ENCODE results near the gene PRKCA. TPM values are rescaled to one million over a fixed set of nuclear protein-coding genes. Genes with fewer than 3 reads are reported as not detected.

The PRKCA gene
- total RNA-seq, 1 experiment from 2014 or later, result 4.4 TPM

GRCh38 chr17:66779237-66779606, 476.8 kb downstream of the PRKCA start:
- no peaks in the 10 kb centered on the region for H3K9me2 ChIP-seq (replicated peaks; ENCODE audit: insufficient read depth, low read length)
- H3K4me3 ChIP-seq (ENCODE audit: low read length), result no peak overlapping the region
- H3K79me2 ChIP-seq (ENCODE audit: low read length), result no peaks in the 10 kb centered on the region
- no peak overlapping the region for H2AFZ ChIP-seq (ENCODE audit: low read length)
- H3K4me2 ChIP-seq (ENCODE audit: low read depth, low read length, poor library complexity, severe bottlenecking), result peak overlapping the region; percentile 70
- H3K4me1 ChIP-seq (ENCODE audit: low read length), result peaks cover 87% of the 10 kb centered on the region
- H3K27me3 ChIP-seq (ENCODE audit: low read length), result no peaks in the 10 kb centered on the region
- DNase-seq, result no peak
- H4K20me1 ChIP-seq (ENCODE audit: insufficient read depth, low read depth, low read length), result no peaks in the 10 kb centered on the region
- H3K9ac ChIP-seq (ENCODE audit: low read length), result no peak overlapping the region
- H3K36me3 ChIP-seq (ENCODE audit: insufficient read depth, low read length), result no peaks in the 10 kb centered on the region
- H3K27ac ChIP-seq (ENCODE audit: low read length), result peak overlapping the region; percentile 98
- H3K9me3 ChIP-seq (ENCODE audit: low read length), result no peaks in the 10 kb centered on the region

- H2AFZ ChIP-seq (ENCODE audit: low read length), result peak overlapping the region; percentile 55; the same call in 1 of the 2 replicates
- no peaks in the 10 kb centered on the region for H3K9me2 ChIP-seq (replicated peaks; ENCODE audit: insufficient read depth, low read length)
- H3K4me1 ChIP-seq (ENCODE audit: low read length), result peaks cover 86% of the 10 kb centered on the region
- H3K4me2 ChIP-seq (ENCODE audit: low read depth, low read length, poor library complexity, severe bottlenecking), result peak overlapping the region; percentile 3
- no peaks in the 10 kb centered on the region for H3K79me2 ChIP-seq (ENCODE audit: low read length)
- no peaks in the 10 kb centered on the region for H3K9me3 ChIP-seq (ENCODE audit: low read length)
- H4K20me1 ChIP-seq (ENCODE audit: insufficient read depth, low read depth, low read length), result no peaks in the 10 kb centered on the region
- H3K27me3 ChIP-seq (ENCODE audit: low read length), result no peaks in the 10 kb centered on the region
- peak overlapping the region; percentile 47; the same call in 1 of the 2 replicates for H3K27ac ChIP-seq (ENCODE audit: low read length)
- peak; percentile 63 for DNase-seq
- peak overlapping the region; percentile 4; the same call in 1 of the 2 replicates for H3K9ac ChIP-seq (ENCODE audit: low read length)
- no peaks in the 10 kb centered on the region for H3K36me3 ChIP-seq (ENCODE audit: insufficient read depth, low read length)
- H3K4me3 ChIP-seq (ENCODE audit: low read length), result peak overlapping the region; percentile 15; the same call in 1 of the 2 replicates
Observed at GRCh38 chr17:66781135-66781534, 478.7 kb downstream of the PRKCA start.

- H4K20me1 ChIP-seq (ENCODE audit: insufficient read depth, low read depth, low read length), result no peaks in the 10 kb centered on the region
- H3K9ac ChIP-seq (ENCODE audit: low read length), result 0 out of 2 replicates have a peak overlapping the region, but pooled peaks have one; percentile 11
- H3K27ac ChIP-seq (ENCODE audit: low read length), result peak overlapping the region; percentile 16; the same call in 1 of the 2 replicates
- H3K4me2 ChIP-seq (ENCODE audit: low read depth, low read length, poor library complexity, severe bottlenecking), result no peak overlapping the region
- H2AFZ ChIP-seq (ENCODE audit: low read length), result no peak overlapping the region
- H3K36me3 ChIP-seq (ENCODE audit: insufficient read depth, low read length), result no peaks in the 10 kb centered on the region
- no peaks in the 10 kb centered on the region for H3K79me2 ChIP-seq (ENCODE audit: low read length)
- no peak overlapping the region for H3K4me3 ChIP-seq (ENCODE audit: low read length)
- H3K9me2 ChIP-seq (replicated peaks; ENCODE audit: insufficient read depth, low read length), result no peaks in the 10 kb centered on the region
- H3K9me3 ChIP-seq (ENCODE audit: low read length), result no peaks in the 10 kb centered on the region
- H3K27me3 ChIP-seq (ENCODE audit: low read length), result no peaks in the 10 kb centered on the region
- no peak for DNase-seq
- peaks cover 86% of the 10 kb centered on the region for H3K4me1 ChIP-seq (ENCODE audit: low read length)
Observed at GRCh38 chr17:66782851-66783250, 480.4 kb downstream of the PRKCA start.

- no peak overlapping the region for H2AFZ ChIP-seq (ENCODE audit: low read length)
- no peaks in the 10 kb centered on the region for H3K9me2 ChIP-seq (replicated peaks; ENCODE audit: insufficient read depth, low read length)
- H3K79me2 ChIP-seq (ENCODE audit: low read length), result no peaks in the 10 kb centered on the region
- H3K4me1 ChIP-seq (ENCODE audit: low read length), result peaks cover 79% of the 10 kb centered on the region
- no peaks in the 10 kb centered on the region for H4K20me1 ChIP-seq (ENCODE audit: insufficient read depth, low read depth, low read length)
- H3K4me3 ChIP-seq (ENCODE audit: low read length), result no peak overlapping the region
- no peaks in the 10 kb centered on the region for H3K9me3 ChIP-seq (ENCODE audit: low read length)
- no peak overlapping the region for H3K27ac ChIP-seq (ENCODE audit: low read length)
- H3K9ac ChIP-seq (ENCODE audit: low read length), result no peak overlapping the region
- H3K36me3 ChIP-seq (ENCODE audit: insufficient read depth, low read length), result no peaks in the 10 kb centered on the region
- no peak for DNase-seq
- H3K27me3 ChIP-seq (ENCODE audit: low read length), result no peaks in the 10 kb centered on the region
- H3K4me2 ChIP-seq (ENCODE audit: low read depth, low read length, poor library complexity, severe bottlenecking), result no peak overlapping the region
Observed at GRCh38 chr17:66783656-66784381, 481.4 kb downstream of the PRKCA start.

- Histone ChIP-seq H3K27me3 (ENCODE audit: low read length) (no peaks in the 10 kb centered on the region), H3K9ac (ENCODE audit: low read length) (no peak overlapping the region), H3K79me2 (ENCODE audit: low read length) (no peaks in the 10 kb centered on the region), H3K4me2 (ENCODE audit: low read depth, low read length, poor library complexity, severe bottlenecking) (no peak overlapping the region), H3K9me2 (replicated peaks; ENCODE audit: insufficient read depth, low read length) (no peaks in the 10 kb centered on the region), H2AFZ (ENCODE audit: low read length) (no peak overlapping the region), H3K4me3 (ENCODE audit: low read length) (no peak overlapping the region), H4K20me1 (ENCODE audit: insufficient read depth, low read depth, low read length) (no peaks in the 10 kb centered on the region), H3K27ac (ENCODE audit: low read length) (peak overlapping the region; percentile 87), H3K9me3 (ENCODE audit: low read length) (no peaks in the 10 kb centered on the region), H3K4me1 (ENCODE audit: low read length) (peaks cover 79% of the 10 kb centered on the region), H3K36me3 (ENCODE audit: insufficient read depth, low read length) (no peaks in the 10 kb centered on the region)
- DNase-seq, result no peak
Observed at GRCh38 chr17:66784621-66785364, 482.4 kb downstream of the PRKCA start.

- Histone ChIP-seq H3K9me2 (replicated peaks; ENCODE audit: insufficient read depth, low read length) (no peaks in the 10 kb centered on the region), H3K9me3 (ENCODE audit: low read length) (no peaks in the 10 kb centered on the region), H3K79me2 (ENCODE audit: low read length) (no peaks in the 10 kb centered on the region), H3K4me2 (ENCODE audit: low read depth, low read length, poor library complexity, severe bottlenecking) (peak overlapping the region; percentile 62), H2AFZ (ENCODE audit: low read length) (no peak overlapping the region), H3K27me3 (ENCODE audit: low read length) (no peaks in the 10 kb centered on the region), H3K27ac (ENCODE audit: low read length) (peak overlapping the region; percentile 87), H3K36me3 (ENCODE audit: insufficient read depth, low read length) (no peaks in the 10 kb centered on the region), H3K4me1 (ENCODE audit: low read length) (peaks cover 84% of the 10 kb centered on the region), H3K4me3 (ENCODE audit: low read length) (no peak overlapping the region), H4K20me1 (ENCODE audit: insufficient read depth, low read depth, low read length) (no peaks in the 10 kb centered on the region), H3K9ac (ENCODE audit: low read length) (peak overlapping the region; percentile 49)
- DNase-seq, result peak; percentile 97
Observed at GRCh38 chr17:66786107-66786506, 483.7 kb downstream of the PRKCA start.

GRCh38 chr17:66787914-66788313, 485.5 kb downstream of the PRKCA start:
- H2AFZ ChIP-seq (ENCODE audit: low read length), result no peak overlapping the region; the same call in 1 of the 2 replicates
- no peak overlapping the region for H3K27ac ChIP-seq (ENCODE audit: low read length)
- DNase-seq, result no peak
- H3K4me1 ChIP-seq (ENCODE audit: low read length), result peaks cover 76% of the 10 kb centered on the region
- H3K79me2 ChIP-seq (ENCODE audit: low read length), result no peaks in the 10 kb centered on the region
- H3K9me2 ChIP-seq (replicated peaks; ENCODE audit: insufficient read depth, low read length), result no peaks in the 10 kb centered on the region
- no peaks in the 10 kb centered on the region for H3K36me3 ChIP-seq (ENCODE audit: insufficient read depth, low read length)
- no peaks in the 10 kb centered on the region for H3K9me3 ChIP-seq (ENCODE audit: low read length)
- no peaks in the 10 kb centered on the region for H4K20me1 ChIP-seq (ENCODE audit: insufficient read depth, low read depth, low read length)
- no peaks in the 10 kb centered on the region for H3K27me3 ChIP-seq (ENCODE audit: low read length)
- no peak overlapping the region for H3K9ac ChIP-seq (ENCODE audit: low read length)
- H3K4me2 ChIP-seq (ENCODE audit: low read depth, low read length, poor library complexity, severe bottlenecking), result no peak overlapping the region
- H3K4me3 ChIP-seq (ENCODE audit: low read length), result no peak overlapping the region

- H3K4me2 ChIP-seq (ENCODE audit: low read depth, low read length, poor library complexity, severe bottlenecking), result no peak overlapping the region
- H3K9ac ChIP-seq (ENCODE audit: low read length), result no peak overlapping the region
- no peaks in the 10 kb centered on the region for H3K9me2 ChIP-seq (replicated peaks; ENCODE audit: insufficient read depth, low read length)
- H3K4me1 ChIP-seq (ENCODE audit: low read length), result peaks cover 64% of the 10 kb centered on the region
- DNase-seq, result no peak
- no peaks in the 10 kb centered on the region for H3K36me3 ChIP-seq (ENCODE audit: insufficient read depth, low read length)
- no peaks in the 10 kb centered on the region for H4K20me1 ChIP-seq (ENCODE audit: insufficient read depth, low read depth, low read length)
- no peaks in the 10 kb centered on the region for H3K9me3 ChIP-seq (ENCODE audit: low read length)
- H3K27ac ChIP-seq (ENCODE audit: low read length), result no peak overlapping the region
- H2AFZ ChIP-seq (ENCODE audit: low read length), result no peak overlapping the region
- no peaks in the 10 kb centered on the region for H3K27me3 ChIP-seq (ENCODE audit: low read length)
- no peaks in the 10 kb centered on the region for H3K79me2 ChIP-seq (ENCODE audit: low read length)
- no peak overlapping the region for H3K4me3 ChIP-seq (ENCODE audit: low read length)
Observed at GRCh38 chr17:66789093-66789492, 486.7 kb downstream of the PRKCA start.

Data from Karpas-422 (cell line).